Measurements from ENCODE around the gene AP3D1. TPM values are rescaled to one million over a fixed set of nuclear protein-coding genes. Genes with fewer than 3 reads are reported as not detected.
A peak's percentile ranks its signal among the peaks of the same experiment; 100 is the strongest.

Gene AP3D1
- total and polyA plus RNA-seq, 9 of the 15 experiments (the other 6 are each of a cell fraction or from before 2014, with no cell fraction given): 1.2 to 86.1 (median 35.9) TPM

DNA sequence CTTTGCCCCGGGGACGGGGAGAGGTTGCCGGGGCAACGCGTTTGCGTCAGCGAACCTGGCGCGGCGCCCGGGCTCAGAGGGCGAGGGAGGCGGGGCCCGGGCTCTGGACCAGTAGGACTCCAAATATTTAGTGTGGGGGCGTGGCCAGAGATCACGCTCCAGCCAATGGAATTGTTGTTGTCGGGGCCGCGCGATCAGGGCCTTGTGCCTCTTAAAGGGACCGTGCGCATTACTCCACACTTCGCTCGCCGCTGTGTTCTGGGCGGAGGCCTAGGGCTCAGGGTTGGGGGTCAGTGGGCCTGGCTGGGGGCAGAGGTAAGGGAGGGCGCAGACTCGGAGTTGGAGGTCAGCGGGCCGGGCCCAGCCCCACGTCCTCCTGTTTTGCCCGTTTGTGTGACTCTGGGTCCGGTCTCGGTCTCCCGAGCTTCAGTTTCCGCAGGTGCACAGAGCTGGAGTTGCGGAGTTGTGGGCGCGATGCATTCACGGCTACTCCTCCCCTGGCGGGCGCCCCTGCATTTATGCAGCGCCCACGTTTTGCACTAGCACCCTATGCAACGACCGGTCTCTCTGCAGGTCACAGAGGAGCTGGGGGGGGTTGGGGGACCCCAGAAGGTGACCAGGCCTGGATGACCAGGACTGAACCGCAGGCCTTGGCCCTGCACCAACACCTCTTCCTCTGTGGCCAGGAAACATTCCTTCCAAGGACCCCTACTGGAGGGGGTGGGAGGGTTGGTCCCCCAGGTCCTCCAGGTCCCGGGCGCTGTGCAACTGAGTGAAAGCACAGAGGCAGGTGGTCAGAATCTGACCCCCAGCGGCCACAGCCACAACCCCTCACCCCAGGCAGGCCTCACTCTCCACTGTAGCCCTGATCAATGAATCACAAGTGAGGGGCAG lies 89.6 kb downstream of the AP3D1 start (continued):
- TF ChIP-seq, protein P1, sequence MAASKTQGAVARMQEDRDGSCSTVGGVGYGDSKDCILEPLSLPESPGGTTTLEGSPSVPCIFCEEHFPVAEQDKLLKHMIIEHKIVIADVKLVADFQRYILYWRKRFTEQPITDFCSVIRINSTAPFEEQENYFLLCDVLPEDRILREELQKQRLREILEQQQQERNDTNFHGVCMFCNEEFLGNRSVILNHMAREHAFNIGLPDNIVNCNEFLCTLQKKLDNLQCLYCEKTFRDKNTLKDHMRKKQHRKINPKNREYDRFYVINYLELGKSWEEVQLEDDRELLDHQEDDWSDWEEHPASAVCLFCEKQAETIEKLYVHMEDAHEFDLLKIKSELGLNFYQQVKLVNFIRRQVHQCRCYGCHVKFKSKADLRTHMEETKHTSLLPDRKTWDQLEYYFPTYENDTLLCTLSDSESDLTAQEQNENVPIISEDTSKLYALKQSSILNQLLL (CRISPR knock-in tag; IDR thresholded peaks at IDR 0.05; ENCODE audit: borderline replicate concordance): no peak
- TF ChIP-seq SAFB (IDR thresholded peaks at IDR 0.05; ENCODE audit: borderline replicate concordance, low read depth, low read length) (no peak), POLR2AphosphoS2 (IDR thresholded peaks at IDR 0.05; ENCODE audit: low read length) (peak; percentile 48; the same call in 1 of the 2 replicates), TBP (optimal IDR thresholded peaks at IDR 0.05; ENCODE audit: low read depth, low read length) (peak; percentile 92), NR4A1 (CRISPR knock-in tag; IDR thresholded peaks at IDR 0.05) (no peak), NR4A1 (tag; IDR thresholded peaks at IDR 0.05) (peak; percentile 62; the same call in 1 of the 2 replicates), TEAD2 (tag; IDR thresholded peaks at IDR 0.05) (no peak), ZNF780A (CRISPR knock-in tag; IDR thresholded peaks at IDR 0.05) (no peak), NBN (IDR thresholded peaks at IDR 0.05; ENCODE audit: low read depth) (no peak; the same call in 1 of the 2 replicates), ZKSCAN3 (CRISPR knock-in tag; IDR thresholded peaks at IDR 0.05) (no peak), CBX2 (IDR thresholded peaks at IDR 0.05; ENCODE audit: insufficient read depth, low read length, poor library complexity, severe bottlenecking) (no peak), NFYB (IDR thresholded peaks at IDR 0.05; ENCODE audit: extremely low read depth, insufficient read length) (peak; percentile 18), ZNF589 (CRISPR knock-in tag; IDR thresholded peaks at IDR 0.05; ENCODE audit: low read depth) (no peak), NR2F6 (CRISPR knock-in tag; IDR thresholded peaks at IDR 0.05) (no peak), ZBTB7A (IDR thresholded peaks at IDR 0.05; ENCODE audit: borderline replicate concordance, control insufficient read depth, low read depth, low read length) (peak; percentile 57; the same call in 1 of the 2 replicates), SAFB2 (IDR thresholded peaks at IDR 0.05; ENCODE audit: borderline replicate concordance, low read depth, low read length, severe bottlenecking) (no peak), POU5F1 (IDR thresholded peaks at IDR 0.05; ENCODE audit: borderline replicate concordance, low read depth, low read length, partially characterized antibody) (no peak), ZNF79 (CRISPR knock-in tag; IDR thresholded peaks at IDR 0.05; ENCODE audit: low read depth) (no peak)
- TF ChIP-seq, protein P2, sequence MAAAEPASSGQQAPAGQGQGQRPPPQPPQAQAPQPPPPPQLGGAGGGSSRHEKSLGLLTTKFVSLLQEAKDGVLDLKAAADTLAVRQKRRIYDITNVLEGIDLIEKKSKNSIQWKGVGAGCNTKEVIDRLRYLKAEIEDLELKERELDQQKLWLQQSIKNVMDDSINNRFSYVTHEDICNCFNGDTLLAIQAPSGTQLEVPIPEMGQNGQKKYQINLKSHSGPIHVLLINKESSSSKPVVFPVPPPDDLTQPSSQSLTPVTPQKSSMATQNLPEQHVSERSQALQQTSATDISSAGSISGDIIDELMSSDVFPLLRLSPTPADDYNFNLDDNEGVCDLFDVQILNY (CRISPR knock-in tag; IDR thresholded peaks at IDR 0.05): no peak
- TF ChIP-seq, protein P3, sequence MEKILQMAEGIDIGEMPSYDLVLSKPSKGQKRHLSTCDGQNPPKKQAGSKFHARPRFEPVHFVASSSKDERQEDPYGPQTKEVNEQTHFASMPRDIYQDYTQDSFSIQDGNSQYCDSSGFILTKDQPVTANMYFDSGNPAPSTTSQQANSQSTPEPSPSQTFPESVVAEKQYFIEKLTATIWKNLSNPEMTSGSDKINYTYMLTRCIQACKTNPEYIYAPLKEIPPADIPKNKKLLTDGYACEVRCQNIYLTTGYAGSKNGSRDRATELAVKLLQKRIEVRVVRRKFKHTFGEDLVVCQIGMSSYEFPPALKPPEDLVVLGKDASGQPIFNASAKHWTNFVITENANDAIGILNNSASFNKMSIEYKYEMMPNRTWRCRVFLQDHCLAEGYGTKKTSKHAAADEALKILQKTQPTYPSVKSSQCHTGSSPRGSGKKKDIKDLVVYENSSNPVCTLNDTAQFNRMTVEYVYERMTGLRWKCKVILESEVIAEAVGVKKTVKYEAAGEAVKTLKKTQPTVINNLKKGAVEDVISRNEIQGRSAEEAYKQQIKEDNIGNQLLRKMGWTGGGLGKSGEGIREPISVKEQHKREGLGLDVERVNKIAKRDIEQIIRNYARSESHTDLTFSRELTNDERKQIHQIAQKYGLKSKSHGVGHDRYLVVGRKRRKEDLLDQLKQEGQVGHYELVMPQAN (IDR thresholded peaks at IDR 0.05; ENCODE audit: borderline replicate concordance): peak; percentile 12; the same call in 1 of the 2 replicates
- TF ChIP-seq, protein P4, sequence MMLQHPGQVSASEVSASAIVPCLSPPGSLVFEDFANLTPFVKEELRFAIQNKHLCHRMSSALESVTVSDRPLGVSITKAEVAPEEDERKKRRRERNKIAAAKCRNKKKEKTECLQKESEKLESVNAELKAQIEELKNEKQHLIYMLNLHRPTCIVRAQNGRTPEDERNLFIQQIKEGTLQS (IDR thresholded peaks at IDR 0.05): peak; percentile 55; the same call in 1 of the 2 replicates
- TF ChIP-seq, protein P4 (CRISPR knock-in tag; conservative IDR thresholded peaks at IDR 0.05): no peak
